LHCN-M2 (cell line): Measurements from ENCODE around the gene HEMGN. TPM values are rescaled to one million over a fixed set of nuclear protein-coding genes. Genes with fewer than 3 reads are reported as not detected.
"Not testable (repeated sequence)": the region's sequence is repeated elsewhere in the genome, so short reads cannot be mapped to it uniquely, and the experiment has no call there.

Experiments
- DNase-seq: peaks from one replicate; pipeline ENCODE4 v3.0.0-alpha.2; 2012; ENCODE audit warnings: low read depth
- total RNA-seq: library from RNA; depleted of rRNA; stranded (reverse); fragments of >200 nt; gene quantifications from 2 replicates; pipeline ENCODE4 v1.2.3, GENCODE V29; 2014

The HEMGN gene
- total RNA-seq, 1 experiment from 2014 or later = not detected

DNA sequence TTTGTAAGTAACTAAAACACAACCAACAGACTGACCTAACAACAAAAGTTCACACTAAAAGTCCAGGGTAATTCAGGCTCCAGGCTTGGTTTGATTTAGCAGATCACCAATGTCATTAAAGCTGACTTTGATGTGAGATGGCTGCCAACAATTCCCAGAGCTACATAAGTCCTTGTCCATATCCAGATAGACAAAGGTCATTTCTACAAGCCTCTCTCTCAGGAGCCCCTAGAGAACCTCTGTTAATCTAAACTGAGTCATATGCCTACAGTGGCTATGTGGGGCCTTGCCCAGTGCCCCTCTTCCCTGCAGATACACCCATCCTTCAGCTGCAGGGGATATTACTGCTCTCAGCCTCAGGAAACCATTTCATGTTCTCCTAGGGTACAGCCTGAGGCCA, 26.9 kb upstream of the HEMGN start:
- DNase-seq = no peak

DNA sequence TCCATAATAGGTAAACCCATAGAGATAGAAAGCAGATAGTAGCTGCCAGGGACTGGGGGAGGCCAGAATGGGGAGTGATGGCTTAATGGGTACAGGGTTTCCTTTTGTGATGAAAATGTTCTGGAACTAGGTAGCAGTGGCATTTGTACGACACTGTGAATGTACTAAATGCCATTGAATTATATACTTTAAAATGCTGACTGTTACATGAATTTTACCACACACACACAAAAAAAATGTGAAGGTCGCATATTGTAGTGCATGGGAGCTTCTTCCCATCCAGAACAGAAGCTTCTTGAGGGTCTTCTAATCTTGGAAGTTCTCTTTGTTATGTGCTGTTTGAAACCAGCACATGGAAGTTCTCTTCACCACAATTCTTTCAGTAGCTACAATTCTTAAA, 25.3 kb upstream of the HEMGN start:
- DNase-seq = no peak

DNA sequence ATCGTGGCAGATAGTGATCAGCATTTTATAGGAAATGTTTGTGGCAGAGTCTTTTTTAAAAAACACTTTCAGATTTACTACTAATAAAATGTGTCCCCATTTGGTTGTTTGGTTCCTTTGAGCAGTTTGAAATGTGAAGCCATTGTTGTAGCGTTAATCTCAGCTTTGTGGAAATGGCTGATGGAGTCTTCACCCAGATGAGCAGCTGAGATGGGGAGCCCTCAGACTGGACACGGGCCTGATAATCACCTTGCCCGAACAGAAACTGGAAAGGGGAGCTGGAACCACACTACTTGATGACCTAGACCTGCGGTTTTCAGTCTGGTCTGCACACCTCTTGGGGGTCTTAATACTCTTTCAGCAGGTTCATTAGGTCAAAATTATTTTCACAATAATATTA, 24.6 kb upstream of the HEMGN start:
- no peak for DNase-seq

DNA sequence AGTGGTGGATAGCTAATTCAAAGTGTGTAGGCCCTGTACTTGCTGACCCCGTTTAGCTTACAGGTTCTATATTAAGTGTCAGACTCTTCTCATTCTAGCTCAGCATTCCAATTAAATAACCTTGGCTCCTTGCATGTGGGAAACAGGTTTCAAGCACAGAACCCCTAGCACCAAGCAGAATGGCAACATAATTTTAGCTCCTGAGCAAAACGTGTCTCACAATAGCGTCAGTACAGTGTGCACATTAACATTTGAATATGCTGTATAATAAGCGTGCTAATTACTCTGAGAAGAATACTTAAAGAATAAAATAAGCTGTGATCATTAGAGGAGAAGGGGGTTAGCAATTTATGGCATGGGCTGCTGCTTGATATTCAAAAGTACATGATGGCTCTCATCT, 24.2 kb upstream of the HEMGN start:
- DNase-seq = no peak

DNA sequence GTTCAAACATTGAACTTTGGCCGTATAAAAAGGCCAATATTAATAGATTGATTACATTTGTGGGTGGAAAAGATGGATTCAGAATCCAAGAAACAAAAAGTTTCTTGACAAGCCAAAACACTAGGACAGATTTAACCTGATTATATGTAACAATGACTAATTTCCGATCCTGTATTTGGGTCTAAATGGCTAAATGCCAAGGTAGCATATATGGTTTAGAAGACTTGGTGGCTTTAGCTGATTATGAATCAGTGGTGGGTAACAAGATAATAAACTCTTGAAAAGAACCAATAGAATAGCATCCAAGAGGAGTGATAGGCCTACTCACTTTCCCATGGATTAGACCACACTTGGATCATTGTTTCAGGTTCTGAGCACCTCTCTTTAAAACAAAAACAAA, 23.4 kb upstream of the HEMGN start:
- DNase-seq = no peak

DNA sequence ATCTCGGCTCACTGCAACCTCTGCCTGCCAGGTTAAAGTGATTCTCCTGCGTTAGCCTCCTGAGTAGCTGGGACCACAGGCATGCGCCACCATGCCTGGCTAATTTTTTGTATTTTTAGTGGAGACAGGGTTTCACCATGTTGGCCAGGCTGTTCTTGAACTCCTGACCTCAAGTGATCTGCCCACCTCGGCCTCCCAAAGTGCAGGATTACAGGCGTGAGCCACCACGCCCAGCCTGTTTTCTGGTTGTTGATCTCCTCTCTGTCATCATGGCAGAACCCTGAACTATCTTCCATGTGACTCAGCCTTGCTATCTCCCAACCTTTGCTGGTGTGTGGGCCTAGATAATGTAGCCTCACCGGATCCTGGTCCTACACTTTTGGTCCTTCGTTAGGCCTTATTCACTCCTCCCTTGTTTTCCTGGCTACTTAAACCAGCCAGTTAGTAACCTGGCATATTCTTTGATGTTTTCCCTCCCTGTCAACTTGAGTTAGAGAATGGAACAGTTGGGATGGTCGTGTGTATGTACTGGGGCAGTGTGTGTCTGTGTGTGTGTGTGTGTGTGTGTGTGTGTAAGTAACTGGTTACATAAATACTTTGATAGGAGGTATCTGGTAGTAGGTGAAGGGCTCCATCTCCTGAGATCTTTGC, 22.8 kb upstream of the HEMGN start:
- not testable (repeated sequence) for DNase-seq

DNA sequence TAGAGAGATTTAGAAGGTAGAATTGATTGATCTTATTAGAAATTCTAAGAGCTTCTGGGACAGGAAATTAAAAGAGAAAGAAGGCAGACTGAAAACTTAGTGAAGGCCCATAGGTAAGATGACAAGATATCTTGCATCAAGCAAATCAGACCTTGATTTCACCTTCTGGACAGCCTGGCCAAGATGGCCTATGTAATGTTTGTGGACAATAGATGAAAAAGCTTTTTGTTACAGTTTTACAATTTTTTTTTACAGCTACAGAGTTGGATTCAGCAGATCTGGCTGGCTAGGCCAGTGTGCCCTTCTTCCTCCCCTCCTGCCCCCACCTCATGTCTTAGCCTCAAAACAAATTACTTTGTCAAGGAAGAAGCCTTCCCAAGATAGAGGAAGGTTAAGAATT, 21.6 kb upstream of the HEMGN start:
- DNase-seq = no peak

DNA sequence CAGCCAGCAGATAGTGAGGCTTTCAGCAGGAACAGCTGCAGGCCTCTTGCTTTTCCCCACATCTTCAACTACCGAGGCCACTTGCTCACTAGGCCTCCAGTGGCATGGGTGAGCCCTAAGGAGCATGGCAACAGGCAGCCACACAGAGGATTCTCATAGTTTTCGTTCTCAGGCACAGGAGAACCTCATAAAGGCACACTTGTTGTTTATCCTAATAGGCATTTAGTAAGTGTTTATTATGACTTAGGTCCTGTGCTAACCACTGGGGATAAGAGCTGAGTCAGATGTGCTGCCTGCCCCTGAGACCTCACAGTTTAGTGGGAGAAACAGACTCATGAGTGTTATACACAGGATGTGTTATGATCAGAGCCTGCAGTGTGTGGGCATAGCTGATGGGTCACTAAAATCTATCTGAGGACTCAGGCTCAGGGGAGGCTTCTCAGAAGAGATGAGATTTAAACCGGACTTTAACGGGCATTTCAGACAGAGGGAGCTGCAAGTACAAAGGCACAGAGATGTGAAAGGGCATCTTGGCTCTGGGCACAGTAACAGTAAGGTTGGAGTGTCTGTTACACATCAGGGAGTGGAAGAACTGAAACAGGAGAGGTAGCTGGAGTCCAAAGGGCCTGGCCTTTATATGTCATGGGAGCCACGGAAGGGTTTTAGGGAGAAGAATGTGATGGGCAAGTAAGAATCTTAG, 21.0 kb upstream of the HEMGN start:
- DNase-seq = peak; percentile 68

DNA sequence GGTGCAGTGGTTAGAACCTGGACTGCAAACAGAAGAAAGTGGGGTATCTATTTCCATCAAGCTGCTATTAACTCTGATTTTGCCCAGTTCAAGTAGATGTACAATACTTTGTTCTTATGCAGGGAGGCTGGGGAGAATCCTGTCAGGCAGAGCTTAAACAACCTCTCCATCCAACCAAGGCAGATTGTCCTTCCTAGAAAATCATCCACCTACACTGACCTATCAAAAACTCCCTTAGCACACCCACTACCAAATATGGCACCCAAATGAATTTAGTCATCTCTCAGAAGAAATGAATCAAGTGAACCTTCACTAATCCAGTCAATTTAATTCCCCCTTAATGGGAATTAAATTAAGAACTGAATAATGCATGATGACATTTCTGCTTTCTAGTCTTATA, 18.4 kb upstream of the HEMGN start:
- no peak for DNase-seq

DNA sequence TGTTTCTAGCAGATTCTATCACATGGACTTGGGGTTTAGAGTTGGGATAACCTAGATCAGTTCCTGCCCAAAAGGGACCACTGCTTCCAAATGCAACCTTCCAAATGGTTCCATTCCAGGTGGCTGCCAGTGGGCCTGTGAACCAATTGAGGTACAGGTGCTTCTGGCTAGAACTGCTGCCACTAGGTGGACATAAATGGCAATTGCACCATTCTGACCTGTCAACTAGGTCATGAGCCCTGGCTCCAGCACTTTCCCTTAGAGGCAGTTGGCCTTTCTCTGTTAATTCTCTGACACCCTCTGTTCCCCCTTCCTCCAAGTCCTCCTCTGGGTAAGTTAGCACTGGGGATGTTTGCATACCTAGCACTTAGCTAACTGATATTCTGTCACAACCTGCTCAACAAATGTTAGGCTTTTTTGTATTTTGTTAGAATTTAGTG, 16.6 kb upstream of the HEMGN start:
- peak; percentile 8 for DNase-seq

DNA sequence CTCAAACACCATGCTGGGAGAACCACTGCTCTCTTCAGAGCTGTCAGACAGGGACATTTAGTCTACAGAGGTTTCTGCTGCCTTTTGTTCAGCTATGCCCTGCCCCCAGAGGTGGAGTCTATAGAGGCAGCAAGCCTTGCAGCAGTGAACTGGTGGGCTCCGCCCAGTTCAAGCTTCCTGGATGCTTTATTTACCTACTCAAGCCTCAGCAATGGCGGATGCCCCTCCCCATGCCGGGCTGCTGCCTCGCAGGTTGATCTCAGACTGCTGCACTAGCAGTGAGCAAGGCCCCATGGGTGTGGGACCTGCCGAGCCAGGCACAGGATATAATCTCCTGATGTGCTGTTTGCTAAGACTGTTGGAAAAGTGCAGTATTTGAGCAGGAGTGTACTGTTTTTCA, 12.9 kb upstream of the HEMGN start:
- not testable (repeated sequence) for DNase-seq

DNA sequence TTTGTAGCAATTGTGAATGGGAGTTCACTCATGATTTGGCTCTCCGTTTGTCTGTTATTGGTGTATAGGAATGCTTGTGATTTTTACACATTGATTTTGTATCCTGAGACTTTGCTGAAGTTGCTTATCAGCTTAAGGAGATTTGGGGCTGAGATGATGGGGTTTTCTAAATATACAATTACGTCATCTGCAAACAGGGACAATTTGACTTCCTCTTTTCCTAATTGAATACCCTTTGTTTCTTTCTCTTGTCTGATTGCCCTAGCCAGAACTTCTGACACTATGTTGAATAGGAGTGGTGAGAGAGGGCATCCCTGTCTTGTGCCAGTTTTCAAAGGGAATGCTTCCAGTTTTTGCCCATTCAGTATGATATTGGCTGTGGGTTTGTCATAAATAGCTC, 9.1 kb upstream of the HEMGN start:
- DNase-seq = not testable (repeated sequence)

DNA sequence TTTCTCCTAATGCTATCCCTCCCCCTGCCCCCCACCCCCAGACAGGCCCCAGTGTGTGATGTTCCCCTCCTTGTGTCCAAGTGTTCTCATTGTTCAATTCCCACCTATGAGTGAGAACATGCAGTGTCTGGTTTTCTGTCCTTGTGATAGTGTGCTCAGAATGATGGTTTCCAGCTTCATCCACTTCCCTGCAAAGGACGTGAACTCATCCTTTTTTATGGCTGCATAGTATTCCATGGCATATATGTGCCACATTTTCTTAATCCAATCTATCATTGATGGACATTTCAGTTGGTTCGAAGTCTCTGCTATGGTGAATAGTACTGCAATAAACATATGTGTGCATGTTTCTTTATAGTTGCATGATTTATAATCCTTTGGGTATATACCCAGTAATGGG, 7.5 kb upstream of the HEMGN start:
- not testable (repeated sequence) for DNase-seq

DNA sequence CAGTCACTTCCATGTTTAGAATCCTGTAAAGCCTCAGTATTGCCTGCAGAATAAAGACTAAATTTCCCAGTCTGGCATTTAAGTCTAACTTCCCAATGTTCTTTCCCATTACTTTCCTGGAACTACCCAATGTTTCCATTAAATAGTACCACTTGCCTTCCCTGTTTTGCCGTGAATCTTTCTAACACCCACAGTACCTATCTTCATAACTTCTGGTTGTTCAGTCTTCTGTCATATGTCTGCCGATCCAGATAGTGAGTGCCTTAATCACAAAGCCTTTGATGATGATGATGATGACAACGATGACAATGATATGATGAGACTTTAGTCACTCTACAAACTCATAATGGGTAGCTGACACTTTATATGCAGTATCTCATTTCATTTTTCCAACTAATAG, 6.6 kb upstream of the HEMGN start:
- no peak for DNase-seq

DNA sequence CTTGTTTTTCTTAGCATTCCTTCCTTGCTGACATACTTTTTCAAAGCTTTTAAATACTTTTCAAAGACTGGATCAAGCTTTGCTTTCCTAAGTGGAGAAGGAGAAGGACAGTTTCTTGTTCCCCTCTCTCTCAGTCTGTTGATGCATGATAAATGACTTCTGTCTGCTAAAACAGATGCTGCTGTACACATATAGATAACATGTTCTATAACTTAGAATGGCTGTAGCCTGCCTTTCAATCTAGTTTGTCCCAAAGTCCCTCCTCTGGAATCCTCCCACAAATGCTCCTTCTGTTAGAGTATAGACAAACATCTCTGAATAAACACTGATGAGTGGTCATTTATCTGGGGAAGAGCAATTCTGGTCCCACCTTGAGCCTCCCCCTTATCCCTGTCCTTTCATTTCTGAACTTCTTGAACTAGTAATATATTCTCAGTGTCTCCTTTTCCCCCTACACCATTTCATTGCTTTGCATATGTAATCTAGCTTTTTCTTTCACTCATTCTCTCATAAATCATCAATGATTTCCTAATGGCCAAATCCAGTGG, 5.4 kb upstream of the HEMGN start:
- DNase-seq = no peak

DNA sequence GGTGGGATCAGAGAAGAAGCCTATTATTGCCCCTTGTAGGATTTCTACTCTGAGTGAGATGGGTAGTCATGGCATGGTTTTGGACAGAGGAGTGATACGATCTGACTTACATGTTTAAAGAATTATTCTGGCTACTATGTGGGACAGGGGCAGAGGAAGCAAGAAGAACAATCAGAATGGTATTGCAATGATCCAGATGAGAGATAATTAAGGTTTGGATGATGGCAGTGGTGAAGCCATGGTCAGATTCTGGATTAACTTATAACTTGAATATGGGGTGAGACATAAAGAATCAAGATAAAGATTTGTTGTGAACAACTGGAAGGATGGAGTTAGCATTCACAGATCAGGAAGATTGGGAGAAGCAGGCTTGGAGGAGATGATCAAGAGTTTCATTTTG, 3.4 kb upstream of the HEMGN start:
- DNase-seq = no peak

DNA sequence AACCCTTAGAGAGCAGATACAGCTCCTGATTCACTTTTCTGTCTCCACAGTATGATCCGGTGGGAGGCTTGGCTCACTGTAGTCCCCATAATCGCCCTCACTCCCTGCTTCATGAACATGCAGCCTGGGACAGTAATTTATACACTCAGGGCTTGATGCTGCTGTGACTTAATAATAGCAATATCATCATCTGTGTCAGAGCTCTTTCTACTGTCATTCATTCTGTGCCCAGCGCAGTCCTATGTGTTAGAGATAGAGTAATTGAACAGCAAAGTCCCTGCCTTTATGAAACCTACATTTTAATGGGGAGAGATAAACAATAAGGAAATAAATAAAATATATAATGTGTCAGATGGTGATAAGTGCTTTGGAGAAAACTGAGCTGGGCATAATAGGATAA, 2.8 kb upstream of the HEMGN start:
- DNase-seq = no peak

DNA sequence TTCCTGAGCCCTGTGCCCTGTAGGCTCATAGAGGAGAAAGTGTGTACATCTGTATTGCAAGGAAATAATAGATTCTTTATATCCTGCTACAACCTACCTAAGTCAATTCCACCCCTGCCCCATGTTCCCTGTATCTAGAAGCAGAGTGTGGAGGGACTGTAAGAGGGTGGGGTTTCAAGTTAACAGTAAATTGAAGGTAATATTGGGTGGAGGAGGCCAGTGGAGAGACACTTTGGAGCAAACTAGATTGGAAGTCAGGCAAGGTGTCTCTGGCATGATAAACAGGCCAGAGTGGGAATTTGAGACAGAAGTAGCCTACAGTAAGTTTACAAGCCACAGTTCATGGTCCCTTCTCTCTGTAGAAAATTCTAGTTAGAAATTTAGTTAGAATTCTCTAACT, 2.3 kb upstream of the HEMGN start:
- DNase-seq = no peak

DNA sequence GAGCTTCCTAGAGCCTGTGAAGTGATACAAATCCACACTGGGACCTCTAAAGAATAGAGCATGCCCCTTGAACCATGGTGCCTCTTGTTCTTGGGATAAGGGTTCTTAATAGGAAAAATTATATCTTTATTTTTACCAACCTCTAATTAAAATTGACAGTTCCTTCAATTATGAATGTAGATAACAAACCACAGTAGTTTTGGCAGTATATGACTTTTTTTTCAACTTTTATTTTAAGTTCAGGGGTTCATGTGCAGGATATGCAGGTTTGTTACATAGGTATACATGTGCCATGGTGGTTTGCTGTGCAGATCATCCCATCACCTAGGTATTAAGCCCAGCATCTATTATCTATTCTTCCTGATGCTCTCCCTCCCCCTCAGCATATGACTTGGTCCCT, 974 bp downstream of the HEMGN start:
- DNase-seq = no peak

DNA sequence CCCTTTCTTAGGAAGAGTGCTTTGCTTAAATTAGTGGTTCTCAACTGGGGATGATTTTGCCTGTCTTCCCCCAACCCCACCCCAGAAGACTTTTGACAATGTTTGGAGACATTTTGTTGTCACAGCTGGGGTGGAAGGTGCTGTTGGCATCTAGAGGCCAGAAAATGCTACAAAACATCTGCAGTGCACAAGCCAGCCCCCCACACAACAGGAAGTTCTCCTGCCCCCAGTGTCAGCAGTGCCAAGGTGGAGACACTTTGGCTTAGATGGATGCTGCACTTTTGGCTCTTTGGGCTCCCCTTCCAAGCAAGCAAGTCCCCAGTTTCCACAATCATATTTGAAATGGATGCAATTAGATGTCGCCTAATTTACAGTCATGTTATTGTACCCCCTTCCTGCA, 2.7 kb downstream of the HEMGN start:
- no peak for DNase-seq

DNA sequence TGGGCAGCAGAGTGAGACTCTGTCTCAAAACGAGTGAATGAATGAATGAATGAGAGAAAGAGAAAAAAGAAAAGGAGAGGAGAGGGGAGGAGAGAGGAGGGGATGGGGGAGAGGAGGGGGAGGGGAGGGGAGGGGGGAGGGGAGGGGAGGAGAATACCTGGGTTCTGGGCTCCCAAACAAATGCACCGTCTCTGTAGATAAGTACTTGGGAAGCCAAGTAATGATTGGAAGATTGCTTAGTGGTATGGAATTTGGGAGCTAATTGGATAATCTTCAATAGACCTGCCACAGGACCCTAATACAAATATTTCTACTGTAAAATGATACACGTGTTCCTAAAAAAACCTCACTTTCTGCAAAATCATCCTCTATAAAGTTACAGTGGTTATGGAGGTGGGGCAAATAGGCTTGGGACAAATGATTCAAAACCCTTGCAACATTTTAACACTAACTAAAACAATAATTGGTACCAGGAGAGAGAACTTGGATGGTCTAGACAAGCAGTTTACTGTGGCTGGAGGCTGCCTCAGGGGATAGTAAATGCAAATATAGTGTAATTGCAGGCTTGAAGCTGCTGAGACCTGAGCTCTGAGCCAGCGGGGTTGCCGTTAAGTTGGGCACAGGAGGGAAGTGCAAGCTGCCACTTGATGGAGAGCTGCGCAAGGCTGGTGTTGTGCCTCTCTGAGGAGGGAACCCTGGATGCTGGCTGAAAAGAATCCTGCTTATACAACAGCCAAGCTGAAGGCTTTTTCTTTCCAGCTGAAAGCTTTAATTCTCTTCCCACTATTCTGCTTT, 3.5 kb downstream of the HEMGN start:
- DNase-seq = no peak

DNA sequence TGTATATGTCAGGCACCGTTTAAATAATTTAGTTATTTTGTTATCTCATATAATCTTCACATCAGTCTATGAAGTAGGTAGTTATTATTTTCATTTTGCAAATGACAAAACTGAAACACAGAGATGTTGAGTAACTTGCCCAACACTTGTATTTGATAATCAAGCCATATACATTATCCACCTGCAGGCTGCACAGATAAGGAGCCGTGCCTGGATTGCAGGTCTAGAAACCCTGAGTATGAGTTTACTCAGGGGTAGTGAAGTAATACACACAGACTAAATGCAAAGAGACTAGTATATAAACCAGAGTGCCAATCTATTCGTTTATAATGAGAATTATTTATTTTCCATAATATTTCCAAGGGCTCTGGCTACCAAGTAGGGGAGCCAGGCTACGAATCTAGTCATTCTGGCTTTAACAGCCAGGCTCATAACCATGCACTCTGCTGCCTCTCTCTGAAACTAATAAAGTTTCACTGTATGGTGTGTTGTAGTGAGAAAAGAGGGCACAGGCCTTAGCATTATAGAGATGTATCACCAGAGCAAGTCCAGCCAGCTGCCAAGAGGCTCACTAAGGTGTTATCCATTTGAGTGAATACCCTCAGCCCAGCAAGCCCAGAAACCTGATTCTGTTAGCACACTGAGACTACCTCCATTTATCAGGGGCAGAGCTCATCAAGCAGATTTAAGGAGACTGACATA, 4.5 kb downstream of the HEMGN start:
- DNase-seq = no peak
